ENCODE data around the gene TANC1.

The TANC1 gene

DNA sequence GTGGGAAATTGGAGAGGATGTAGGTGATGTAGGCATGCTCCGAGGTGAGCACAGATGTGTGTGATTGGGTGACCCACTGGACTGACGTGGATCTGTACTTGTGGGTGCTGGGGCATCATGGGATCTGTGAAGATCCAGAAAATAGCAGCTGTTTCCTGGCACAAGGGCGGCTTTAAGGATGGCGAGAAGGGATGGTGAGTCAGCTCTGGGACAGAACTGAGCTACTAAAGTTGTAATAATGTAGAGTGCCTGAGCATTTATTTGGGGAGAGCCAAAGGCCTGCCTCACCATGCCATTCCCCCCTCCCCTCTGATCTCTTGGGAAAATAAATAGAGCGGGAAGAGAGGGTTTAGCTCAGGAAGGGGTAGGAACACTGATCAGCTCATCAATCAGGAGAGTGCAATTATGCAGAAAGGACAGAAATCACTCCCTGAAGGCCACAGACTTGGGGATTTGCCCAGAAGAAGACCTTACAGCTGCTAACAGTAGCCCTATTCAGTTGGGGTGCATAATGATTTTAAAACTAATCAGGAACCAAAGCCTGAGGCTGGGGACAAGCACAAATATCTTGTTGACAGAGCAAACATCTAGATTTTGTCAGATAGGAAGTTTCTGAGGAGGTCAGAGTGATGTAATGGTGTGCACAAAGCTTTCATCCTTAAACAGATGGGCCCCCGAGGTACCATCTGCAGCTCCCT lies 30.3 kb downstream of the TANC1 start:
- Histone ChIP-seq H2AFZ (ENCODE audit: low read depth, low read length) (no peak overlapping the region), H3K9ac (ENCODE audit: low read depth, low read length) (no peak overlapping the region), H3K9me3 (ENCODE audit: insufficient read depth, low read length, severe bottlenecking) (no peaks in the 10 kb centered on the region), H3K4me2 (ENCODE audit: insufficient read depth, low read length) (no peak overlapping the region), H3K27me3 (ENCODE audit: insufficient read depth, low read length, poor library complexity) (no peaks in the 10 kb centered on the region), H4K20me1 (ENCODE audit: insufficient read depth, low read length) (peaks cover 8% of the 10 kb centered on the region; the same call in 1 of the 2 replicates), H3K36me3 (ENCODE audit: insufficient read depth, low read length) (no peaks in the 10 kb centered on the region; the same call in 1 of the 2 replicates), H3K4me1 (ENCODE audit: insufficient read depth, low read length) (peaks cover 12% of the 10 kb centered on the region), H3K79me2 (ENCODE audit: insufficient read depth, low read length) (peaks cover 2% of the 10 kb centered on the region; the same call in 1 of the 2 replicates), H3K27ac (ENCODE audit: low read length) (no peak overlapping the region), H3K4me3 (ENCODE audit: low read depth in 1 of 2, low read length in 2 of 2) (no peak overlapping the region)
- ATAC-seq (ENCODE audit: insufficient read depth, low read depth) (no peak), DNase-seq (no peak)
- TF ChIP-seq, protein P1, sequence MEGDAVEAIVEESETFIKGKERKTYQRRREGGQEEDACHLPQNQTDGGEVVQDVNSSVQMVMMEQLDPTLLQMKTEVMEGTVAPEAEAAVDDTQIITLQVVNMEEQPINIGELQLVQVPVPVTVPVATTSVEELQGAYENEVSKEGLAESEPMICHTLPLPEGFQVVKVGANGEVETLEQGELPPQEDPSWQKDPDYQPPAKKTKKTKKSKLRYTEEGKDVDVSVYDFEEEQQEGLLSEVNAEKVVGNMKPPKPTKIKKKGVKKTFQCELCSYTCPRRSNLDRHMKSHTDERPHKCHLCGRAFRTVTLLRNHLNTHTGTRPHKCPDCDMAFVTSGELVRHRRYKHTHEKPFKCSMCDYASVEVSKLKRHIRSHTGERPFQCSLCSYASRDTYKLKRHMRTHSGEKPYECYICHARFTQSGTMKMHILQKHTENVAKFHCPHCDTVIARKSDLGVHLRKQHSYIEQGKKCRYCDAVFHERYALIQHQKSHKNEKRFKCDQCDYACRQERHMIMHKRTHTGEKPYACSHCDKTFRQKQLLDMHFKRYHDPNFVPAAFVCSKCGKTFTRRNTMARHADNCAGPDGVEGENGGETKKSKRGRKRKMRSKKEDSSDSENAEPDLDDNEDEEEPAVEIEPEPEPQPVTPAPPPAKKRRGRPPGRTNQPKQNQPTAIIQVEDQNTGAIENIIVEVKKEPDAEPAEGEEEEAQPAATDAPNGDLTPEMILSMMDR (IDR thresholded peaks at IDR 0.05; ENCODE audit: borderline replicate concordance, extremely low read depth, low read length, poor library complexity, severe bottlenecking): no peak
- no peak for TF ChIP-seq EZH2 (IDR thresholded peaks at IDR 0.05; ENCODE audit: borderline replicate concordance, low read depth, low read length, severe bottlenecking)

DNA sequence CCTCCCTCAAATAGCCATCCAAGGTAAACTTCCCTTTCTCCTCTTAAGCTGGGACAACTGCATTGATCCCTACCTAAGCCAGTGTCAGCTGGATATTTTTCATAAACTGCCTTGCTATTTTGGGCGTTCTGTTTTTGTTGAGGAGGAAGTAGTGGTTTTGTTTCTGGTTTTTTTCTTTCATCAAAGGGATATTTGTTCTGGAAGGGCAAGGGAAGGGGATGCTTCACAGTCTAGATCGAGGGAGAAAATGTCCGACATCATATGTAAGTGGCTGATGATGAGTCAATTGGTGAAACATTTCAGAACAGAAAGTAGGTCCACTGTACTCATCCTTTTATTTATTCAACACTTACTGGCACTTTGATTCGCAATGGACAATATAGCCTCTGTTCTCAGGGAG lies 31.0 kb downstream of the TANC1 start:
- H4K20me1 ChIP-seq (ENCODE audit: insufficient read depth, low read length): peaks cover 8% of the 10 kb centered on the region; the same call in 1 of the 2 replicates
- H3K9ac ChIP-seq (ENCODE audit: low read depth, low read length): no peak overlapping the region
- no peak overlapping the region for H2AFZ ChIP-seq (ENCODE audit: low read depth, low read length)
- no peak for ATAC-seq (ENCODE audit: insufficient read depth, low read depth)
- H3K4me1 ChIP-seq (ENCODE audit: insufficient read depth, low read length): peaks cover 12% of the 10 kb centered on the region
- no peak overlapping the region for H3K4me3 ChIP-seq (ENCODE audit: low read depth in 1 of 2, low read length in 2 of 2)
- no peak overlapping the region for H3K27ac ChIP-seq (ENCODE audit: low read length)
- H3K27me3 ChIP-seq (ENCODE audit: insufficient read depth, low read length, poor library complexity): no peaks in the 10 kb centered on the region
- TF ChIP-seq, protein P1 (IDR thresholded peaks at IDR 0.05; ENCODE audit: borderline replicate concordance, extremely low read depth, low read length, poor library complexity, severe bottlenecking): no peak
- no peak for TF ChIP-seq EZH2 (IDR thresholded peaks at IDR 0.05; ENCODE audit: borderline replicate concordance, low read depth, low read length, severe bottlenecking)
- H3K79me2 ChIP-seq (ENCODE audit: insufficient read depth, low read length): peaks cover 2% of the 10 kb centered on the region; the same call in 1 of the 2 replicates
- no peak overlapping the region for H3K4me2 ChIP-seq (ENCODE audit: insufficient read depth, low read length)
- H3K9me3 ChIP-seq (ENCODE audit: insufficient read depth, low read length, severe bottlenecking): no peaks in the 10 kb centered on the region
- DNase-seq: no peak
- H3K36me3 ChIP-seq (ENCODE audit: insufficient read depth, low read length): no peaks in the 10 kb centered on the region; the same call in 1 of the 2 replicates

- ATAC-seq (ENCODE audit: insufficient read depth, low read depth) (no peak), DNase-seq (no peak)
- peaks cover 2% of the 10 kb centered on the region; the same call in 1 of the 2 replicates for H3K79me2 ChIP-seq (ENCODE audit: insufficient read depth, low read length)
- H3K4me3 ChIP-seq (ENCODE audit: low read depth in 1 of 2, low read length in 2 of 2): no peak overlapping the region
- H3K9ac ChIP-seq (ENCODE audit: low read depth, low read length): no peak overlapping the region
- H3K27ac ChIP-seq (ENCODE audit: low read length): no peak overlapping the region
- H3K36me3 ChIP-seq (ENCODE audit: insufficient read depth, low read length): no peaks in the 10 kb centered on the region; the same call in 1 of the 2 replicates
- TF ChIP-seq, protein P1 (IDR thresholded peaks at IDR 0.05; ENCODE audit: borderline replicate concordance, extremely low read depth, low read length, poor library complexity, severe bottlenecking): no peak
- TF ChIP-seq EZH2 (IDR thresholded peaks at IDR 0.05; ENCODE audit: borderline replicate concordance, low read depth, low read length, severe bottlenecking): no peak
- no peak overlapping the region for H2AFZ ChIP-seq (ENCODE audit: low read depth, low read length)
- H3K27me3 ChIP-seq (ENCODE audit: insufficient read depth, low read length, poor library complexity): no peaks in the 10 kb centered on the region
- no peak overlapping the region for H3K4me2 ChIP-seq (ENCODE audit: insufficient read depth, low read length)
- H4K20me1 ChIP-seq (ENCODE audit: insufficient read depth, low read length): peaks cover 8% of the 10 kb centered on the region; the same call in 1 of the 2 replicates
- H3K9me3 ChIP-seq (ENCODE audit: insufficient read depth, low read length, severe bottlenecking): peaks cover 2% of the 10 kb centered on the region
- peaks cover 12% of the 10 kb centered on the region for H3K4me1 ChIP-seq (ENCODE audit: insufficient read depth, low read length)
Measured at GRCh38 chr2:159000072-159000471, 31.6 kb downstream of the TANC1 start.

Measured in DND-41 (cell line).